Liver (tissue), 9 donors: Measurements from ENCODE around the gene SOST. TPM values are rescaled to one million over a fixed set of nuclear protein-coding genes. Genes with fewer than 3 reads are reported as not detected.

Source experiments
- DNase-seq: peaks from one replicate; pipeline ENCODE4 v3.0.0-alpha.2; 2017; ENCODE audit warnings: low spot score
- H3K27ac ChIP-seq, 2 donors: one replicate each; pipeline ENCODE4 v1.7.0; 2013; ENCODE audit warnings: inconsistent platforms in 2 of 2, low read length in 2 of 2, control low read depth in 1 of 2, low read depth in 1 of 2, mild to moderate bottlenecking in 1 of 2
- H3K27me3 ChIP-seq, 4 donors: one replicate each; pipeline versions ENCODE4 v1.6.1 to v1.7.0; 2013; ENCODE audit warnings: low read length in 3 of 4, inconsistent platforms in 1 of 4, mild to moderate bottlenecking in 1 of 4, moderate library complexity in 1 of 4; ENCODE audit not compliant: control insufficient read depth in 4 of 4, insufficient read depth in 4 of 4
- H3K36me3 ChIP-seq, 4 donors: one replicate each; pipeline versions ENCODE4 v1.6.1 to v1.7.0; 2013; ENCODE audit warnings: low read length in 3 of 4, mild to moderate bottlenecking in 3 of 4, low read depth in 1 of 4, moderate library complexity in 1 of 4; ENCODE audit not compliant: control insufficient read depth in 4 of 4, insufficient read depth in 3 of 4
- H3K4me1 ChIP-seq, 4 donors: one replicate each; pipeline versions ENCODE4 v1.6.1 to v1.7.0; 2013; ENCODE audit warnings: low read length in 3 of 4, mild to moderate bottlenecking in 3 of 4, moderate library complexity in 1 of 4; ENCODE audit not compliant: control insufficient read depth in 4 of 4, insufficient read depth in 4 of 4
- H3K4me3 ChIP-seq, 3 donors: one replicate each; pipeline versions ENCODE4 v1.6.1 to v1.7.0; 2013; ENCODE audit warnings: low read length in 3 of 3, control low read depth in 1 of 3, low read depth in 1 of 3, mild to moderate bottlenecking in 1 of 3
- H3K9ac ChIP-seq, 2 donors: one replicate each; pipeline ENCODE4 v1.7.0; 2013; ENCODE audit warnings: low read length in 2 of 2, mild to moderate bottlenecking in 2 of 2, moderate library complexity in 2 of 2, control low read depth in 1 of 2, low read depth in 1 of 2
- H3K9me3 ChIP-seq, 4 donors: one replicate each; pipeline versions ENCODE4 v1.6.1 to v1.7.0; 2013; ENCODE audit warnings: low read length in 3 of 4; ENCODE audit not compliant: control insufficient read depth in 4 of 4
- EGR1 ChIP-seq, 2 donors: IDR thresholded peaks; 2 replicates each; pipeline ENCODE4 v1.6.1; 2016 to 2018; ENCODE audit warnings: antibody characterized with exemption in 2 of 2, low read depth in 2 of 2
- FOXA1 ChIP-seq: IDR thresholded peaks from 2 replicates; pipeline ENCODE4 v1.6.1; 2016; ENCODE audit warnings: antibody characterized with exemption
- FOXA2 ChIP-seq: IDR thresholded peaks from 2 replicates; pipeline ENCODE4 v1.6.1; 2016; ENCODE audit warnings: antibody characterized with exemption
- GABPA ChIP-seq, 2 donors: IDR thresholded peaks in 1 of 2; conservative IDR thresholded peaks in 1 of 2; 2 replicates each; pipeline ENCODE4 v1.6.1; 2016; ENCODE audit warnings: antibody characterized with exemption in 2 of 2, mild to moderate bottlenecking in 1 of 2, moderate library complexity in 1 of 2
- HNF4A ChIP-seq, 2 donors: conservative IDR thresholded peaks; 2 replicates each; pipeline ENCODE4 v1.6.1; 2016; ENCODE audit warnings: antibody characterized with exemption in 2 of 2, mild to moderate bottlenecking in 2 of 2
- HNF4G ChIP-seq: IDR thresholded peaks from 2 replicates; pipeline ENCODE4 v1.6.1; 2016; ENCODE audit warnings: antibody characterized with exemption
- JUND ChIP-seq, 2 donors: IDR thresholded peaks; 2 replicates each; pipeline ENCODE4 v1.6.1; 2016; ENCODE audit warnings: antibody characterized with exemption in 2 of 2
- NR2F2 ChIP-seq: IDR thresholded peaks from 2 replicates; pipeline ENCODE4 v1.6.1; 2016; ENCODE audit warnings: antibody characterized with exemption
- RAD21 ChIP-seq, 2 donors: IDR thresholded peaks; 2 replicates each; pipeline ENCODE4 v1.6.1; 2016; ENCODE audit warnings: antibody characterized with exemption in 2 of 2, mild to moderate bottlenecking in 2 of 2
- RXRA ChIP-seq, 2 donors: IDR thresholded peaks; 2 replicates each; pipeline ENCODE4 v1.6.1; 2017 to 2018; ENCODE audit warnings: antibody characterized with exemption in 2 of 2, mild to moderate bottlenecking in 1 of 2
- SP1 ChIP-seq: IDR thresholded peaks from 2 replicates; pipeline ENCODE4 v1.6.1; 2018; ENCODE audit warnings: antibody characterized with exemption, mild to moderate bottlenecking
- TAF1 ChIP-seq: conservative IDR thresholded peaks from 2 replicates; pipeline ENCODE4 v1.6.1; 2016; ENCODE audit warnings: antibody characterized with exemption, mild to moderate bottlenecking
- YY1 ChIP-seq: IDR thresholded peaks from 2 replicates; pipeline ENCODE4 v1.6.1; 2016; ENCODE audit warnings: antibody characterized with exemption, mild to moderate bottlenecking
- WGBS: extraction: QIAGEN DNeasy Blood & Tissue Kit; methylation state at CpG from one replicate; pipeline ENCODE4 v1.1.7; 2013; 5-methylcytosine and 5-hydroxymethylcytosine counted together
- polyA plus RNA-seq, 2 donors: library from polyadenylated mRNA; stranded (reverse) in 1 of 2; unstranded in 1 of 2; fragments of 200-250 nt in 1 of 2; fragments of >200 nt in 1 of 2; fragmentation: Nextera tagmentation in 1 of 2; extraction: Ambion mirVana in 1 of 2; gene quantifications; one replicate each; pipeline versions ENCODE4 v1.2.1 to v1.2.3, GENCODE V29; 2013 to 2015
- total RNA-seq, 2 donors: library from RNA; depleted of rRNA; stranded (reverse); fragments of >200 nt; gene quantifications; one replicate each; pipeline ENCODE4 v1.2.3, GENCODE V29; 2014
- TF ChIP-seq, protein P1 (sequence below): IDR thresholded peaks from 2 replicates; pipeline ENCODE4 v1.6.1; 2016; ENCODE audit warnings: antibody characterized with exemption
- TF ChIP-seq, protein P2 (sequence below): fragments of 150-350 bp; IDR thresholded peaks from 2 replicates; pipeline ENCODE4 v1.5.1; 2017; ENCODE audit warnings: improper control_type of control experiment, low read depth, low read length; ENCODE audit not compliant: missing input control
- TF ChIP-seq, protein P3 (sequence below): IDR thresholded peaks from 2 replicates; pipeline ENCODE4 v1.6.1; 2016; ENCODE audit warnings: antibody characterized with exemption, mild to moderate bottlenecking
- TF ChIP-seq, protein P4 (sequence below): IDR thresholded peaks from 2 replicates; pipeline ENCODE4 v1.6.1; 2016; ENCODE audit warnings: antibody characterized with exemption
- donor health status: healthy.
- donor health status: healthy.
- donor health status: healthy.
- donor health status: healthy.
- donor health status: healthy.

SOST gene
- total and polyA plus RNA-seq, 4 donors, result not detected

DNA sequence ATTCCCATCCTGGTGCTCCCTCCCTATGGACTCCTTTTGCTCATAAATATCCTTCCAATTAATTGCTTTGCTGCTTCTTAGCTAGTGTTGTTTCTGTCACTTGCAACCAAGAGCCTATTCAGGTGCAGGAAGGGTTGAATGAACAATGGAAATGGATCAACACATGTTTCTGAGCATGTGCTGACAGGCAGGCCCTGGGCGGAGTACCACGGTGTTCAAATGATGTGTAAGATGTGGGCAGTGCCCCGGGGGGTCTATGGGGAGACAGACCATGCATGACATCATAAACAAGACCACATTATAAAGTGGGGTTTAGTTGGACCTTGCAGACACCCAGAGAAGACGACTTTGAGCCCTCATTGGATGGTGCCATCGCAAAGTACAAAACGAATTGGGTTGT is 48.5 kb downstream of the SOST start:
- Histone ChIP-seq H3K27ac (no peak overlapping the region), H3K9ac (no peak overlapping the region), H3K9me3 (no peaks in the 10 kb centered on the region), H3K36me3 (no peaks in the 10 kb centered on the region), H3K4me1 (peaks cover 3 to 10% (median 6%) of the 10 kb centered on the region in 4 donors), H3K27me3 (peaks cover 0 to 6% (median 0%) of the 10 kb centered on the region in 4 donors), H3K4me3 (no peak overlapping the region)
- WGBS, result 91% methylated on average over 6 of the region's 6 CpGs
- TF ChIP-seq TAF1, result no peak
- no peak for TF ChIP-seq GABPA (IDR thresholded peaks at IDR 0.05 in 1 of 2, conservative IDR thresholded peaks at IDR 0.05 in 1 of 2)
- TF ChIP-seq JUND (IDR thresholded peaks at IDR 0.05), result no peak
- TF ChIP-seq NR2F2, result no peak
- TF ChIP-seq YY1, result no peak
- TF ChIP-seq HNF4A (conservative IDR thresholded peaks at IDR 0.05), result no peak
- no peak for TF ChIP-seq EGR1 (IDR thresholded peaks at IDR 0.05; ENCODE audit: low read depth in 2 of 2)
- TF ChIP-seq RAD21 (IDR thresholded peaks at IDR 0.05), result no peak
- TF ChIP-seq, protein P1, sequence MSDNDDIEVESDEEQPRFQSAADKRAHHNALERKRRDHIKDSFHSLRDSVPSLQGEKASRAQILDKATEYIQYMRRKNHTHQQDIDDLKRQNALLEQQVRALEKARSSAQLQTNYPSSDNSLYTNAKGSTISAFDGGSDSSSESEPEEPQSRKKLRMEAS, result no peak
- TF ChIP-seq RXRA (IDR thresholded peaks at IDR 0.05), result no peak
- no peak for TF ChIP-seq SP1
- TF ChIP-seq, protein P2, sequence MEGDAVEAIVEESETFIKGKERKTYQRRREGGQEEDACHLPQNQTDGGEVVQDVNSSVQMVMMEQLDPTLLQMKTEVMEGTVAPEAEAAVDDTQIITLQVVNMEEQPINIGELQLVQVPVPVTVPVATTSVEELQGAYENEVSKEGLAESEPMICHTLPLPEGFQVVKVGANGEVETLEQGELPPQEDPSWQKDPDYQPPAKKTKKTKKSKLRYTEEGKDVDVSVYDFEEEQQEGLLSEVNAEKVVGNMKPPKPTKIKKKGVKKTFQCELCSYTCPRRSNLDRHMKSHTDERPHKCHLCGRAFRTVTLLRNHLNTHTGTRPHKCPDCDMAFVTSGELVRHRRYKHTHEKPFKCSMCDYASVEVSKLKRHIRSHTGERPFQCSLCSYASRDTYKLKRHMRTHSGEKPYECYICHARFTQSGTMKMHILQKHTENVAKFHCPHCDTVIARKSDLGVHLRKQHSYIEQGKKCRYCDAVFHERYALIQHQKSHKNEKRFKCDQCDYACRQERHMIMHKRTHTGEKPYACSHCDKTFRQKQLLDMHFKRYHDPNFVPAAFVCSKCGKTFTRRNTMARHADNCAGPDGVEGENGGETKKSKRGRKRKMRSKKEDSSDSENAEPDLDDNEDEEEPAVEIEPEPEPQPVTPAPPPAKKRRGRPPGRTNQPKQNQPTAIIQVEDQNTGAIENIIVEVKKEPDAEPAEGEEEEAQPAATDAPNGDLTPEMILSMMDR, result no peak
- TF ChIP-seq, protein P3, sequence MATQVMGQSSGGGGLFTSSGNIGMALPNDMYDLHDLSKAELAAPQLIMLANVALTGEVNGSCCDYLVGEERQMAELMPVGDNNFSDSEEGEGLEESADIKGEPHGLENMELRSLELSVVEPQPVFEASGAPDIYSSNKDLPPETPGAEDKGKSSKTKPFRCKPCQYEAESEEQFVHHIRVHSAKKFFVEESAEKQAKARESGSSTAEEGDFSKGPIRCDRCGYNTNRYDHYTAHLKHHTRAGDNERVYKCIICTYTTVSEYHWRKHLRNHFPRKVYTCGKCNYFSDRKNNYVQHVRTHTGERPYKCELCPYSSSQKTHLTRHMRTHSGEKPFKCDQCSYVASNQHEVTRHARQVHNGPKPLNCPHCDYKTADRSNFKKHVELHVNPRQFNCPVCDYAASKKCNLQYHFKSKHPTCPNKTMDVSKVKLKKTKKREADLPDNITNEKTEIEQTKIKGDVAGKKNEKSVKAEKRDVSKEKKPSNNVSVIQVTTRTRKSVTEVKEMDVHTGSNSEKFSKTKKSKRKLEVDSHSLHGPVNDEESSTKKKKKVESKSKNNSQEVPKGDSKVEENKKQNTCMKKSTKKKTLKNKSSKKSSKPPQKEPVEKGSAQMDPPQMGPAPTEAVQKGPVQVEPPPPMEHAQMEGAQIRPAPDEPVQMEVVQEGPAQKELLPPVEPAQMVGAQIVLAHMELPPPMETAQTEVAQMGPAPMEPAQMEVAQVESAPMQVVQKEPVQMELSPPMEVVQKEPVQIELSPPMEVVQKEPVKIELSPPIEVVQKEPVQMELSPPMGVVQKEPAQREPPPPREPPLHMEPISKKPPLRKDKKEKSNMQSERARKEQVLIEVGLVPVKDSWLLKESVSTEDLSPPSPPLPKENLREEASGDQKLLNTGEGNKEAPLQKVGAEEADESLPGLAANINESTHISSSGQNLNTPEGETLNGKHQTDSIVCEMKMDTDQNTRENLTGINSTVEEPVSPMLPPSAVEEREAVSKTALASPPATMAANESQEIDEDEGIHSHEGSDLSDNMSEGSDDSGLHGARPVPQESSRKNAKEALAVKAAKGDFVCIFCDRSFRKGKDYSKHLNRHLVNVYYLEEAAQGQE, result no peak
- TF ChIP-seq HNF4G, result no peak
- no peak for TF ChIP-seq FOXA1
- DNase-seq, result no peak

DNA sequence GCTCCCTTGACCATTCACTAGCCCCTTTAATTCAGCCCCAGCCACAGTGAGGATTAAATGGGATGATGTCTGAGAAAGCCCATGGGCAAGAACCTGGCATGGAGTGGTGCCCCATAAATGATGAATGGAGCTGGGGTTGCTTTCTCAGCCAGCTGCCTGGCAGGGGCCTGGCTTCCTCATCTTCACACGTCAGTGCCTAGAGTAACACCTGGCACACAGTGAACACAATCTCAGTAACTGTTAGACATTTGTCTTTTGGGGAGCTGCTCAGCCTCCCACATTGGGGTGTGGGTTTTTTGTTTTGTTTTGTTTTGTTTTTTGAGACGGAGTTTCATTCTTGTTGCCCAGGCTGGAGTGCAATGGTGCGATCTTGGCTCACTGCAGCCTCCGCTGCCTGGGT is 49.4 kb downstream of the SOST start:
- no peaks in the 10 kb centered on the region for H3K36me3 ChIP-seq
- no peak for TF ChIP-seq RAD21 (IDR thresholded peaks at IDR 0.05)
- TF ChIP-seq, protein P4, sequence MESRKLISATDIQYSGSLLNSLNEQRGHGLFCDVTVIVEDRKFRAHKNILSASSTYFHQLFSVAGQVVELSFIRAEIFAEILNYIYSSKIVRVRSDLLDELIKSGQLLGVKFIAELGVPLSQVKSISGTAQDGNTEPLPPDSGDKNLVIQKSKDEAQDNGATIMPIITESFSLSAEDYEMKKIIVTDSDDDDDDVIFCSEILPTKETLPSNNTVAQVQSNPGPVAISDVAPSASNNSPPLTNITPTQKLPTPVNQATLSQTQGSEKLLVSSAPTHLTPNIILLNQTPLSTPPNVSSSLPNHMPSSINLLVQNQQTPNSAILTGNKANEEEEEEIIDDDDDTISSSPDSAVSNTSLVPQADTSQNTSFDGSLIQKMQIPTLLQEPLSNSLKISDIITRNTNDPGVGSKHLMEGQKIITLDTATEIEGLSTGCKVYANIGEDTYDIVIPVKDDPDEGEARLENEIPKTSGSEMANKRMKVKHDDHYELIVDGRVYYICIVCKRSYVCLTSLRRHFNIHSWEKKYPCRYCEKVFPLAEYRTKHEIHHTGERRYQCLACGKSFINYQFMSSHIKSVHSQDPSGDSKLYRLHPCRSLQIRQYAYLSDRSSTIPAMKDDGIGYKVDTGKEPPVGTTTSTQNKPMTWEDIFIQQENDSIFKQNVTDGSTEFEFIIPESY, result no peak
- no peak for TF ChIP-seq GABPA (IDR thresholded peaks at IDR 0.05 in 1 of 2, conservative IDR thresholded peaks at IDR 0.05 in 1 of 2)
- TF ChIP-seq HNF4G, result no peak
- no peak for TF ChIP-seq NR2F2
- TF ChIP-seq TAF1, result no peak
- TF ChIP-seq RXRA (IDR thresholded peaks at IDR 0.05), result no peak
- no peak for TF ChIP-seq HNF4A (conservative IDR thresholded peaks at IDR 0.05)
- TF ChIP-seq EGR1 (IDR thresholded peaks at IDR 0.05; ENCODE audit: low read depth in 2 of 2), result no peak
- TF ChIP-seq, protein P1, result no peak
- no peak for TF ChIP-seq FOXA2
- TF ChIP-seq, protein P2, result no peak
- no peak for TF ChIP-seq SP1
- TF ChIP-seq FOXA1, result no peak
- TF ChIP-seq, protein P3, result no peak
- no peak for TF ChIP-seq YY1
- TF ChIP-seq JUND (IDR thresholded peaks at IDR 0.05), result no peak

More for the DNA sequence above, 49.4 kb downstream of the SOST start:
- no peak for DNase-seq
- H3K27ac ChIP-seq, result no peak overlapping the region
- no peak overlapping the region for H3K9ac ChIP-seq
- 97% methylated on average over 4 of the region's 4 CpGs for WGBS
- H3K4me1 ChIP-seq, result peaks cover 3 to 10% (median 6%) of the 10 kb centered on the region in 4 donors
- no peaks in the 10 kb centered on the region for H3K9me3 ChIP-seq
- H3K27me3 ChIP-seq, result peaks cover 0 to 6% (median 0%) of the 10 kb centered on the region in 4 donors
- H3K4me3 ChIP-seq, result no peak overlapping the region
